HepG2 (cell line): ENCODE results near the gene KNG1. TPM values are rescaled to one million over a fixed set of nuclear protein-coding genes. Genes with fewer than 3 reads are reported as not detected.
A peak's percentile ranks its signal among the peaks of the same experiment; 100 is the strongest.

Experiments
- CC2D1A ChIP-seq: sonication (generic); formaldehyde crosslinking; IDR thresholded peaks from 2 replicates; pipeline ENCODE4 v1.8.1; 2023; ENCODE audit warnings: mild to moderate bottlenecking, missing genetic modification reagents
- CEBPB ChIP-seq: IDR thresholded peaks from 2 replicates; pipeline ENCODE4 v1.6.1; 2011; ENCODE audit warnings: low read depth, low read length, improper control_type of control experiment, borderline replicate concordance
- HOXD1 ChIP-seq: sonication (generic); formaldehyde crosslinking; IDR thresholded peaks from 2 replicates; pipeline ENCODE4 v1.5.0; 2020; ENCODE audit warnings: missing genetic modification reagents
- KDM5B ChIP-seq: sonication (generic); formaldehyde crosslinking; IDR thresholded peaks from 2 replicates; pipeline ENCODE4 v1.4.0; 2020; ENCODE audit warnings: missing genetic modification reagents, mild to moderate bottlenecking, borderline replicate concordance
- KLF11 ChIP-seq: IDR thresholded peaks from 2 replicates; pipeline ENCODE4 v1.6.1; 2016; ENCODE audit warnings: missing compliant biosample characterization
- MAFG ChIP-seq: sonication (generic); formaldehyde crosslinking; IDR thresholded peaks from 2 replicates; pipeline ENCODE4 v1.5.1; 2020; ENCODE audit warnings: mild to moderate bottlenecking, missing genetic modification reagents
- MLLT10 ChIP-seq: sonication (generic); formaldehyde crosslinking; IDR thresholded peaks from 2 replicates; pipeline ENCODE4 v1.4.0; 2020; ENCODE audit warnings: missing genetic modification reagents
- NCOA1 ChIP-seq: sonication (generic); formaldehyde crosslinking; IDR thresholded peaks from 2 replicates; pipeline ENCODE4 v1.9.0; 2021; ENCODE audit warnings: missing genetic modification reagents
- NFATC3 ChIP-seq: sonication (generic); formaldehyde crosslinking; IDR thresholded peaks from 2 replicates; pipeline ENCODE4 v1.5.1; 2020; ENCODE audit warnings: mild to moderate bottlenecking, missing genetic modification reagents
- NR2F6 ChIP-seq, 2 experiments: IDR thresholded peaks; 2 replicates each; pipeline ENCODE4 v1.6.1; 2016; ENCODE audit warnings: antibody characterized with exemption in 1 of 2, mild to moderate bottlenecking in 1 of 2
- PTBP1 ChIP-seq: fragments of 200-400 bp; formaldehyde crosslinking; IDR thresholded peaks from 2 replicates; pipeline ENCODE4 v1.6.1; 2018; ENCODE audit warnings: low read length, low read depth; ENCODE audit not compliant: poor library complexity, severe bottlenecking
- TCF7L2 ChIP-seq: IDR thresholded peaks from 2 replicates; pipeline ENCODE4 v1.6.1; 2011; ENCODE audit warnings: mild to moderate bottlenecking, low read depth, low read length, moderate library complexity
- THAP7 ChIP-seq: sonication (generic); formaldehyde crosslinking; IDR thresholded peaks from 2 replicates; pipeline ENCODE4 v1.8.1; 2023; ENCODE audit warnings: mild to moderate bottlenecking, missing genetic modification reagents
- TSC22D2 ChIP-seq: sonication (generic); formaldehyde crosslinking; IDR thresholded peaks from 2 replicates; pipeline ENCODE4 v1.5.1; 2020; ENCODE audit warnings: missing genetic modification reagents, mild to moderate bottlenecking, borderline replicate concordance
- ZBTB21 ChIP-seq: sonication (generic); formaldehyde crosslinking; IDR thresholded peaks from 2 replicates; pipeline ENCODE4 v1.4.0; 2020; ENCODE audit warnings: missing genetic modification reagents
- ZFP36L2 ChIP-seq: sonication (generic); formaldehyde crosslinking; IDR thresholded peaks from 2 replicates; pipeline ENCODE4 v1.4.0; 2020; ENCODE audit warnings: missing genetic modification reagents
- ZNF260 ChIP-seq: sonication (generic); formaldehyde crosslinking; IDR thresholded peaks from 2 replicates; pipeline ENCODE4 v1.4.0; 2020; ENCODE audit warnings: missing genetic modification reagents, low read depth, mild to moderate bottlenecking, borderline replicate concordance
- ZNF446 ChIP-seq: sonication (generic); formaldehyde crosslinking; IDR thresholded peaks from 2 replicates; pipeline ENCODE4 v1.5.0; 2020; ENCODE audit warnings: mild to moderate bottlenecking, missing genetic modification reagents
- ZNF543 ChIP-seq: sonication (generic); formaldehyde crosslinking; IDR thresholded peaks from 2 replicates; pipeline ENCODE4 v1.4.0; 2020; ENCODE audit warnings: mild to moderate bottlenecking, missing genetic modification reagents
- ZNF781 ChIP-seq: sonication (generic); formaldehyde crosslinking; IDR thresholded peaks from 2 replicates; pipeline ENCODE4 v1.5.1; 2020; ENCODE audit warnings: borderline replicate concordance, mild to moderate bottlenecking, missing genetic modification reagents; ENCODE audit errors: not compliant biosample characterization
- ZNF883 ChIP-seq: sonication (generic); formaldehyde crosslinking; IDR thresholded peaks from 2 replicates; pipeline ENCODE4 v1.5.1; 2020; ENCODE audit warnings: mild to moderate bottlenecking, missing genetic modification reagents; ENCODE audit errors: not compliant biosample characterization
- polyA plus RNA-seq, 8 experiments: library from polyadenylated mRNA; depleted of rRNA in 3 of 8; stranded (reverse) in 7 of 8; unstranded in 1 of 8; fragments of >200 nt; fragmentation: Illumina TruSeq in 4 of 8; extraction: Trizol in 4 of 8; gene quantifications; 2 replicates each; pipeline versions ENCODE4 v1.2.1 to v1.2.3, GENCODE V29; 2011 to 2016; ENCODE audit warnings: low read depth in 4 of 8, missing spikeins in 1 of 8, mixed read lengths in 1 of 8; ENCODE audit not compliant: insufficient read depth in 1 of 8
- total RNA-seq, 5 experiments: library from RNA; depleted of rRNA; stranded (reverse); fragments of >200 nt; fragmentation: Illumina TruSeq; extraction: Trizol; gene quantifications; 2 replicates each; pipeline ENCODE4 v1.2.3, GENCODE V29; 2016; ENCODE audit warnings: low read depth in 1 of 5
- TF ChIP-seq, protein P1 (sequence below): sonication (generic); formaldehyde crosslinking; IDR thresholded peaks from 2 replicates; pipeline ENCODE4 v1.4.0; 2020; ENCODE audit warnings: missing genetic modification reagents, borderline replicate concordance

KNG1 gene
- total and polyA plus RNA-seq, 2 of the 13 experiments (the other 11 are each of a cell fraction or from before 2014, with no cell fraction given): 6.5 to 7.0 TPM

- TF ChIP-seq ZFP36L2 (CRISPR knock-in tag) (no peak), ZNF543 (CRISPR knock-in tag) (no peak), TCF7L2 (no peak), NFATC3 (peak; percentile 63; the same call in 1 of the 2 replicates), PTBP1 (no peak), ZNF883 (CRISPR knock-in tag) (peak; percentile 21), TSC22D2 (CRISPR knock-in tag) (no peak), MAFG (CRISPR knock-in tag) (no peak), CEBPB (no peak), NR2F6 (IDR thresholded peaks at IDR 0.05) (no peak; the same call in 1 of the 2 replicates), NR2F6 (CRISPR knock-in tag; IDR thresholded peaks at IDR 0.05) (no peak; the same call in 1 of the 2 replicates), KDM5B (CRISPR knock-in tag) (peak; percentile 70; the same call in 1 of the 2 replicates), ZBTB21 (CRISPR knock-in tag) (peak; percentile 27; the same call in 1 of the 2 replicates), KLF11 (peak; percentile 63; the same call in 1 of the 2 replicates), THAP7 (CRISPR knock-in tag) (0 out of 2 replicates have a peak, but pooled peaks have one; percentile 37), ZNF781 (CRISPR knock-in tag) (peak; percentile 43), ZNF260 (CRISPR knock-in tag) (no peak), CC2D1A (CRISPR knock-in tag) (no peak; the same call in 1 of the 2 replicates), HOXD1 (CRISPR knock-in tag) (peak; percentile 40), MLLT10 (0 out of 2 replicates have a peak, but pooled peaks have one; percentile 6), NCOA1 (0 out of 2 replicates have a peak, but pooled peaks have one; percentile 24), ZNF446 (CRISPR knock-in tag) (no peak)
- TF ChIP-seq, protein P1, sequence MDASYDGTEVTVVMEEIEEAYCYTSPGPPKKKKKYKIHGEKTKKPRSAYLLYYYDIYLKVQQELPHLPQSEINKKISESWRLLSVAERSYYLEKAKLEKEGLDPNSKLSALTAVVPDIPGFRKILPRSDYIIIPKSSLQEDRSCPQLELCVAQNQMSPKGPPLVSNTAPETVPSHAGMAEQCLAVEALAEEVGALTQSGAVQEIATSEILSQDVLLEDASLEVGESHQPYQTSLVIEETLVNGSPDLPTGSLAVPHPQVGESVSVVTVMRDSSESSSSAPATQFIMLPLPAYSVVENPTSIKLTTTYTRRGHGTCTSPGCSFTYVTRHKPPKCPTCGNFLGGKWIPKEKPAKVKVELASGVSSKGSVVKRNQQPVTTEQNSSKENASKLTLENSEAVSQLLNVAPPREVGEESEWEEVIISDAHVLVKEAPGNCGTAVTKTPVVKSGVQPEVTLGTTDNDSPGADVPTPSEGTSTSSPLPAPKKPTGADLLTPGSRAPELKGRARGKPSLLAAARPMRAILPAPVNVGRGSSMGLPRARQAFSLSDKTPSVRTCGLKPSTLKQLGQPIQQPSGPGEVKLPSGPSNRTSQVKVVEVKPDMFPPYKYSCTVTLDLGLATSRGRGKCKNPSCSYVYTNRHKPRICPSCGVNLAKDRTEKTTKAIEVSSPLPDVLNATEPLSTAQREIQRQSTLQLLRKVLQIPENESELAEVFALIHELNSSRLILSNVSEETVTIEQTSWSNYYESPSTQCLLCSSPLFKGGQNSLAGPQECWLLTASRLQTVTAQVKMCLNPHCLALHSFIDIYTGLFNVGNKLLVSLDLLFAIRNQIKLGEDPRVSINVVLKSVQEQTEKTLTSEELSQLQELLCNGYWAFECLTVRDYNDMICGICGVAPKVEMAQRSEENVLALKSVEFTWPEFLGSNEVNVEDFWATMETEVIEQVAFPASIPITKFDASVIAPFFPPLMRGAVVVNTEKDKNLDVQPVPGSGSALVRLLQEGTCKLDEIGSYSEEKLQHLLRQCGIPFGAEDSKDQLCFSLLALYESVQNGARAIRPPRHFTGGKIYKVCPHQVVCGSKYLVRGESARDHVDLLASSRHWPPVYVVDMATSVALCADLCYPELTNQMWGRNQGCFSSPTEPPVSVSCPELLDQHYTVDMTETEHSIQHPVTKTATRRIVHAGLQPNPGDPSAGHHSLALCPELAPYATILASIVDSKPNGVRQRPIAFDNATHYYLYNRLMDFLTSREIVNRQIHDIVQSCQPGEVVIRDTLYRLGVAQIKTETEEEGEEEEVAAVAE (CRISPR knock-in tag): no peak
Observed at GRCh38 chr3:186783058-186783730, 66.0 kb downstream of the KNG1 start, which contains the start of gene EIF4A2 (continued).
